Activated CD4-positive, alpha-beta T cell treated with anti-CD3 and anti-CD28 coated beads for 36 hours (primary cell): ENCODE data around the gene TLK2. TPM values are rescaled to one million over a fixed set of nuclear protein-coding genes. Genes with fewer than 3 reads are reported as not detected.
A peak's percentile ranks its signal among the peaks of the same experiment; 100 is the strongest.
"Not testable (repeated sequence)": the region's sequence is repeated elsewhere in the genome, so short reads cannot be mapped to it uniquely, and the experiment has no call there.

Experiments used
- ATAC-seq: fragments of 200-7000 bp; cut with Tn5 transposase; one replicate; pipeline ENCODE4 v1.10.0; 2021; ENCODE audit warnings: mild to moderate bottlenecking, moderate library complexity
- CTCF ChIA-PET: fragments of 350-600 bp; sonication (Branson Sonifier 250); formaldehyde crosslinking; loops from one replicate; lab custom pipeline; 2021; ENCODE audit warnings: antibody characterized with exemption; lab: Charles Lee
- POLR2A ChIA-PET: fragments of 350-600 bp; sonication (Branson Sonifier 250); formaldehyde crosslinking; loops from one replicate; lab custom pipeline; 2021; ENCODE audit warnings: antibody characterized with exemption, inconsistent platforms; lab: Charles Lee
- DNase-seq: peaks from one replicate; pipeline ENCODE4 v3.0.0-alpha.2; 2020
- H3K27ac Mint-ChIP-seq: one replicate; pipeline ENCODE4 v1.8.0; 2021; ENCODE audit warnings: mixed read lengths
- H3K27me3 Mint-ChIP-seq: one replicate; pipeline ENCODE4 v1.8.0; 2021; ENCODE audit warnings: mixed read lengths
- H3K36me3 Mint-ChIP-seq: one replicate; pipeline ENCODE4 v1.8.0; 2021; ENCODE audit warnings: low read depth, mixed read lengths
- H3K4me1 Mint-ChIP-seq: one replicate; pipeline ENCODE4 v1.8.0; 2021; ENCODE audit warnings: mixed read lengths
- H3K4me3 Mint-ChIP-seq: one replicate; pipeline ENCODE4 v1.8.0; 2021; ENCODE audit warnings: mild to moderate bottlenecking, moderate library complexity, mixed read lengths
- H3K9me3 Mint-ChIP-seq: one replicate; pipeline ENCODE4 v1.8.0; 2021; ENCODE audit warnings: low read depth, mixed read lengths
- intact Hi-C, 2 experiments: fragments of 100-400 bp; cut with DNase I in 1 of 2; cut with micrococcal nuclease in 1 of 2; formaldehyde crosslinking; loops; one replicate each; pipeline versions ENCODE4 v1.14.2 to v1.15.1; 2022 to 2024; cut with DNase I, micrococcal nuclease
- total RNA-seq, 2 experiments: library from RNA; stranded (reverse); gene quantifications; one replicate each; pipeline ENCODE4 v1.2.3, GENCODE V29; 2021

TLK2 gene
- total RNA-seq, 2 experiments from 2014 or later: 37.4 to 60.2 TPM

GRCh38 chr17:62605588-62605987, 127.0 kb downstream of the TLK2 start:
- DNase-seq: no peak
- no peaks in the 10 kb centered on the region for H3K27me3 Mint-ChIP-seq
- no peaks in the 10 kb centered on the region for H3K9me3 Mint-ChIP-seq
- H3K36me3 Mint-ChIP-seq: peaks cover 39% of the 10 kb centered on the region
- intact Hi-C loops: no loop called here
- ChIA-PET POLR2A (no interaction called here), CTCF (no interaction called here)
- no peak overlapping the region for H3K27ac Mint-ChIP-seq
- no peak overlapping the region for H3K4me3 Mint-ChIP-seq
- ATAC-seq: no peak
- peaks cover 9% of the 10 kb centered on the region for H3K4me1 Mint-ChIP-seq

DNA sequence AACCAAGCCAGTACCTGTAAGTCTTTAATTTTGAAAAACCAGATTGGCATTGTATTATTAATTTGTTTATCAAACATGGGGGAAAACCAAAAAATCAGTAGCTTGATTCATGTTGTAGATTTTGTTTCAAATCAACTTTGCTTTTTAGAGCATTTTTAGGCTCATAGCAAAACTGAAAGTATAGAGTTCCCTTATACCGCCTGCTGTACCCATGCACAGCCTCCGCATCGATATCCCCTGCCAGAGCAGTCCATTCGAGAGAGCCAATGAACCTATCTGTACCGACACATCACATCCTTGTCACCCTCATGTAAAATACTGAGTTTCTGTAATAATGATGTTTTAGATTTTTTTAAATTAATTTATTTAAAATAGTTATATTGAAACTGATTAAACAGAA, 132.7 kb downstream of the TLK2 start:
- ATAC-seq (no peak), DNase-seq (no peak)
- Mint-ChIP-seq H3K4me3 (no peak overlapping the region), H3K9me3 (no peaks in the 10 kb centered on the region), H3K27me3 (no peaks in the 10 kb centered on the region), H3K36me3 (peaks cover 44% of the 10 kb centered on the region), H3K4me1 (peaks cover 18% of the 10 kb centered on the region), H3K27ac (no peak overlapping the region)
- POLR2A ChIA-PET: no interaction called here
- intact Hi-C loops: no loop called here
- CTCF ChIA-PET: interaction anchor here (0.6 to 1.6 kb wide), 5 partner anchors 9 to 59 kb away, joined by 3 to 6 read pairs (median 4); no protein-coding TSS in a partner anchor

DNA sequence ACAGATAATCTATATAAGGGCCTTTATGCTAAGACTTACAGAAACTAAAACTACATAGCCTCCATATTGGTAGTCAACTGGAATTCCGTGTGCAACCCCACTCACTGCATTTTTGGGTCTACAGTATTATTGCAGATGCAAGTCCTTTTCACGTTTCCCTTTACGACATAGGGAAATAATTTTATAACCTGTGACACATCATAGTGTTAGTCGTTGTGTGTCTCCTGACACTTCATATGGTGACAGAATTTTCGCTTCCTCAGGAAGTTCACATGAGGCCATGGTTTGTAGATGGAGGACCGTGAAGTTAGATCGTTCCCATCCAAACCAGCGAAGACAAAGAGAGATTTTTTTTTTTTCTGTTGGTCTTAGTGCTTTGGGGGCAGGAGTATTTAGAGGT, 133.1 kb downstream of the TLK2 start:
- CTCF ChIA-PET: interaction anchor here (1.0 to 1.6 kb wide), 3 partner anchors 20 to 59 kb away, joined by 3 to 6 read pairs (median 4); no protein-coding TSS in a partner anchor
- Mint-ChIP-seq H3K27ac (no peak overlapping the region), H3K4me1 (peaks cover 18% of the 10 kb centered on the region), H3K9me3 (no peaks in the 10 kb centered on the region), H3K4me3 (no peak overlapping the region), H3K36me3 (peaks cover 42% of the 10 kb centered on the region), H3K27me3 (no peaks in the 10 kb centered on the region)
- POLR2A ChIA-PET: no interaction called here
- intact Hi-C loops: no loop called here
- DNase-seq (no peak), ATAC-seq (peak; percentile 39)

DNA sequence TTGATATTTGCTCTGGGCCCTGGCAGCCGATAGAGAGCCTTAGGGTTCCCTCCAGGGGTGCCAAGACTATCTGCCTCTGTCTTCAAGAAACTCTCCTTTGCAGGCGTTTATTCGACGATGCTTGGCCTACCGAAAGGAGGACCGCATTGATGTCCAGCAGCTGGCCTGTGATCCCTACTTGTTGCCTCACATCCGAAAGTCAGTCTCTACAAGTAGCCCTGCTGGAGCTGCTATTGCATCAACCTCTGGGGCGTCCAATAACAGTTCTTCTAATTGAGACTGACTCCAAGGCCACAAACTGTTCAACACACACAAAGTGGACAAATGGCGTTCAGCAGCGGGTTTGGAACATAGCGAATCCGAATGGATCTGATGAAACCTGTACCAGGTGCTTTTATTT, 133.7 kb downstream of the TLK2 start:
- POLR2A ChIA-PET, DNase-seq, H3K27me3 Mint-ChIP-seq, H3K4me3 Mint-ChIP-seq, intact Hi-C loops, ATAC-seq, H3K9me3 Mint-ChIP-seq: not testable (repeated sequence)
- peak overlapping the region; percentile 13 for H3K27ac Mint-ChIP-seq
- CTCF ChIA-PET: interaction anchor here (1.6 kb wide), 1 partner anchor 27 kb away, joined by 6 read pairs; no protein-coding TSS in a partner anchor
- H3K36me3 Mint-ChIP-seq: peaks cover 38% of the 10 kb centered on the region
- peaks cover 18% of the 10 kb centered on the region for H3K4me1 Mint-ChIP-seq

GRCh38 chr17:62613095-62613494, 134.5 kb downstream of the TLK2 start:
- intact Hi-C loops, POLR2A ChIA-PET, H3K9me3 Mint-ChIP-seq, ATAC-seq, H3K4me3 Mint-ChIP-seq, H3K27me3 Mint-ChIP-seq, CTCF ChIA-PET, H3K27ac Mint-ChIP-seq, DNase-seq: not testable (repeated sequence)
- peaks cover 32% of the 10 kb centered on the region for H3K36me3 Mint-ChIP-seq
- peaks cover 18% of the 10 kb centered on the region for H3K4me1 Mint-ChIP-seq

GRCh38 chr17:62614142-62614541, 135.5 kb downstream of the TLK2 start:
- Mint-ChIP-seq H3K27me3 (no peaks in the 10 kb centered on the region), H3K27ac (no peak overlapping the region), H3K4me1 (peaks cover 18% of the 10 kb centered on the region), H3K36me3 (peaks cover 27% of the 10 kb centered on the region), H3K4me3 (no peak overlapping the region), H3K9me3 (no peaks in the 10 kb centered on the region)
- intact Hi-C loops: no loop called here
- ChIA-PET POLR2A (no interaction called here), CTCF (no interaction called here)
- DNase-seq (no peak), ATAC-seq (no peak)

- Mint-ChIP-seq H3K27ac (no peak overlapping the region), H3K4me3 (no peak overlapping the region), H3K27me3 (no peaks in the 10 kb centered on the region), H3K4me1 (peaks cover 15% of the 10 kb centered on the region), H3K36me3 (peaks cover 18% of the 10 kb centered on the region), H3K9me3 (no peaks in the 10 kb centered on the region)
- CTCF ChIA-PET: interaction anchor here (0.7 kb wide), 1 partner anchor 54 kb away, joined by 3 read pairs; no protein-coding TSS in a partner anchor
- intact Hi-C loops: no loop called here
- ATAC-seq: no peak
- POLR2A ChIA-PET: no interaction called here
- no peak for DNase-seq
Observed at GRCh38 chr17:62615503-62615902, 136.9 kb downstream of the TLK2 start.

DNA sequence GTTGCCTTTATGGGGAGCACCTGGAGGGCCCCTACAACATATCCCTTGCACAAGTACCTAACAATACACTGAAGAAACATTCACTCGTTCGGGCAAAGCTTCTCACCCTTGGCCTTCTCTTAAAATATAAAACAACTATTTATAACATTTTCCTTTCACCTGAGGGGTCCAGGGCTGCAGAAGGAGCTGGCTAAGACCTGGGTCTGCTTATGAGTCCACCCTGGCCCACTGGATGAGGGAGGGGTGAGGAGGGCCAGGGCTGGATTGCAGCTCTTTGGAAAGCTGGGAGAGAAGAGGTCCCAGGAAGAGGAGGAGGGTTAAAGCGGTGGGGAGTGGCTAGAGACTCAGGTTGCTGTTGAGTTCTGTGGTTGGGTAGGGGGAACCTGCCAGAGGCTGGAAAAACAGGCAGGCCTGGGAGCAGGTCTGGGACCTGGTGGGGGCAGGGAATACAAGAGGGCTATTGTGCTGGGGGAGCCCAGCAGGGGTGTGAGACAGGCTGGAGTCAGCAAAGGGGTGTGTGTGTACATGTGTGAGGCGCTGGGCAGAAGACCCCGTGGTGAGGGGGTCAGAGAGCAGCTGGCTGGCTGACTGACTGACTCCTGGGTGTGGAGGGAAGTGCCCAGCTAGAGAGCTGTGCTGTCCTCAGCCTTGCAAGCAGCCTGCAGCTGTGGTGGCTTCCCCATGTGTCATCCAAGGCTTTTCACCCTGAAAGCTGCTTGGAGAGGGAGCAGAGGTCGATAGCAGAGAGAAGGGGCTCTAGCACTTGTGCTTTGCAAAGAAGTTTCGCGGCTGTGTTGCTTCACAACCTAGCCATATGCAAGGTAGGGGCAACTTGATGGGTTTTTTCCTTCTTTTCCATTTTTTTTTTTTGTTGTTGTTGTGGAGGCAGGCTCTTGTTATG, 138.6 kb downstream of the TLK2 start:
- no peak for ATAC-seq
- no peaks in the 10 kb centered on the region for H3K9me3 Mint-ChIP-seq
- peaks cover under 1% of the 10 kb centered on the region for H3K4me1 Mint-ChIP-seq
- ChIA-PET POLR2A (no interaction called here), CTCF (no interaction called here)
- no peak overlapping the region for H3K27ac Mint-ChIP-seq
- no peaks in the 10 kb centered on the region for H3K27me3 Mint-ChIP-seq
- DNase-seq: no peak
- peaks cover 12% of the 10 kb centered on the region for H3K36me3 Mint-ChIP-seq
- no peak overlapping the region for H3K4me3 Mint-ChIP-seq
- intact Hi-C loops: no loop called here

GRCh38 chr17:62617894-62618472, 139.4 kb downstream of the TLK2 start:
- ATAC-seq: no peak

DNA sequence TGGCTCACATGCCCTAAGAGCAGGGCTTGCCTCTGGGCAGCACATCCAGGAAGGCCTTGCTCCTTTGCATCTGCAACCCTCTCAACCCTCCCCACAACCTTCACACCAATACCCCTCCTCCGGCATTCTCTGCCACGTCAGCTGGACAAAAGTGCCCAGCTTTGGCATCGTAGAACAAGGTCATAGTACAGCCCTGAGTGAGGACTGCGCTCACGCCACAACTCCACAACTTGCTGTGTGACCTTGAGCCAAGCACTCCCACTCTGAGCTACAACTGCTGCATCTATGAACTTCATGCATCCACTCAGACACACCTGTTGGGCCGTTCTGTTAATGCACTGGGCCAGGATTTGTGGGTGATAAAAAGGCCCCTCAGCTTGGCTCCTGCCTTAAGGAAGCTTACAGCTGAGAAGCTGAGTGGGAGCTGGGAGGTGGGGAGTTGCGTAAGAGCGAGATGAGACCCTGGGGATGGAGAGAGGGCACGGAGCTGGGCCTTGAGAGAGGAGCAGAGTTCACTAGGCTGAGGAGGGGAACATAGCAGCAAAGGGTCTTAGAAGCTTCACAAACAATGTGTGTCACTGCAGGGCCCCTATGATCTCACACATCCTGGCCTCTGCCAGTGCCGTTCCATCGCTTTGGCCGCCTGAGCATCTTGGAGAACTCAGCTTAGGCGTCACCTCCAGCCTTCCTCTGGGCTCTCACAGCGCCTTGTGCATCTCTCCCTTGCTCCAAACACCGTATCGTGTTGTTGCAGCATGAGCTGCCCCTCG, 140.2 kb downstream of the TLK2 start:
- ATAC-seq (no peak), DNase-seq (no peak)
- CTCF ChIA-PET: interaction anchor here (0.6 kb wide), 1 partner anchor 103 kb away, joined by 6 read pairs; no protein-coding TSS in a partner anchor
- Mint-ChIP-seq H3K27me3 (no peaks in the 10 kb centered on the region), H3K27ac (no peak overlapping the region), H3K9me3 (no peaks in the 10 kb centered on the region), H3K4me1 (no peaks in the 10 kb centered on the region), H3K4me3 (no peak overlapping the region), H3K36me3 (peaks cover 6% of the 10 kb centered on the region)
- POLR2A ChIA-PET: no interaction called here
- intact Hi-C loops: no loop called here

More at GRCh38 chr17:62617894-62618472, 139.4 kb downstream of the TLK2 start:
- no peaks in the 10 kb centered on the region for H3K4me1 Mint-ChIP-seq
- H3K27ac Mint-ChIP-seq: no peak overlapping the region
- H3K9me3 Mint-ChIP-seq: no peaks in the 10 kb centered on the region
- no peak for DNase-seq
- intact Hi-C loops: no loop called here
- no peak overlapping the region for H3K4me3 Mint-ChIP-seq
- CTCF ChIA-PET: interaction anchor here (0.6 kb wide), 1 partner anchor 104 kb away, joined by 6 read pairs; no protein-coding TSS in a partner anchor
- POLR2A ChIA-PET: no interaction called here
- peaks cover 11% of the 10 kb centered on the region for H3K36me3 Mint-ChIP-seq
- H3K27me3 Mint-ChIP-seq: no peaks in the 10 kb centered on the region

- Mint-ChIP-seq H3K27ac (no peak overlapping the region), H3K4me3 (no peak overlapping the region), H3K27me3 (no peaks in the 10 kb centered on the region), H3K9me3 (no peaks in the 10 kb centered on the region), H3K4me1 (no peaks in the 10 kb centered on the region), H3K36me3 (peaks cover 2% of the 10 kb centered on the region)
- ChIA-PET CTCF (no interaction called here), POLR2A (no interaction called here)
- DNase-seq (no peak), ATAC-seq (no peak)
- intact Hi-C loops: no loop called here
Observed at GRCh38 chr17:62619417-62620155, 141.0 kb downstream of the TLK2 start.
